ENCODE data around the gene C4B.

C4B gene

DNA sequence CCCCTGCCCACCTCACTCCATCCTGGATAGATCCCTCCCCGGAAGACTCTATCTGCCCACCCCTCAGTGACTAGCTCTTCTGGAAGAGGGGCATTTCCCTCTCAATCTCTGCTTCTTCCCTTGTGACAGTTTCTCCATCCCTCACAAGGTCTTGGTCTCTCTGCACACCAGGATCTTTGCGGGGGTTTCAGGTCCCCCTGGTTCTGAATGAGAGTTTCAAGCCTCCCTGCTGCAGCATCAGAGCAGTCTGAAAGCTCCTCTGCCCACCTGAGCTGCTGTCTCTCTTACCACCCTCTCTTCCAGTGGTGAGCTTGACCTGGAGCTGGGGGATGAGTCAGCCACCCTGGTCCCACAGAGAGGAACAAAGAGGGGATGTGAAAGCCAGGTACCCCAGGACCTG, 70.2 kb downstream of the C4B start:
- no peak for DNase-seq
